Vagina (tissue), 2 donors: Measurements from ENCODE around the gene NINJ1. TPM values are rescaled to one million over a fixed set of nuclear protein-coding genes. Genes with fewer than 3 reads are reported as not detected.

Experiments
- DNase-seq, 2 donors: peaks; one replicate each; pipeline ENCODE4 v3.0.0-alpha.2; 2017; ENCODE audit errors: extremely low spot score in 2 of 2
- H3K27ac ChIP-seq: fragments of 200-600 bp; sonication (generic); one replicate; pipeline ENCODE4 v1.5.1; 2019
- H3K27me3 ChIP-seq: fragments of 200-600 bp; sonication (generic); one replicate; pipeline ENCODE4 v1.5.1; 2019
- H3K36me3 ChIP-seq, 2 donors: fragments of 200-600 bp; sonication (generic); one replicate each; pipeline ENCODE4 v1.5.1; 2017 to 2019
- H3K4me1 ChIP-seq: fragments of 200-600 bp; sonication (generic); one replicate; pipeline ENCODE4 v1.5.1; 2019
- H3K4me3 ChIP-seq, 2 donors: fragments of 200-600 bp; sonication (generic); 1 replicate in 1 of 2; 2 replicates in 1 of 2; pipeline ENCODE4 v1.5.1; 2016 to 2019
- H3K9me3 ChIP-seq: fragments of 200-600 bp; sonication (generic); one replicate; pipeline ENCODE4 v1.5.1; 2019
- CTCF ChIP-seq, 3 experiments: fragments of 450-650 bp in 2 of 3; fragments of 200-600 bp in 1 of 3; sonication (generic) in 1 of 3; IDR thresholded peaks; one replicate each; pipeline ENCODE4 v1.5.1; 2017 to 2019; ENCODE audit warnings: antibody characterized with exemption in 3 of 3, mild to moderate bottlenecking in 2 of 3, moderate library complexity in 2 of 3
- POLR2A ChIP-seq, 2 donors: fragments of 450-650 bp; IDR thresholded peaks; one replicate each; pipeline ENCODE4 v1.6.1; 2017; ENCODE audit warnings: antibody characterized with exemption in 2 of 2, mild to moderate bottlenecking in 2 of 2, moderate library complexity in 2 of 2
- POLR2AphosphoS5 ChIP-seq, 2 donors: sonication (generic); formaldehyde crosslinking; IDR thresholded peaks; one replicate each; pipeline ENCODE4 v1.9.0; 2017; ENCODE audit warnings: antibody characterized with exemption in 2 of 2, mild to moderate bottlenecking in 2 of 2, low read depth in 1 of 2; ENCODE audit not compliant: insufficient read depth in 1 of 2
- intact Hi-C: fragments of 100-400 bp; cut with DNase I; formaldehyde crosslinking; loops from one replicate; pipeline ENCODE4 v1.15.1; 2023
- total RNA-seq: library from RNA; depleted of rRNA; stranded (reverse); fragments of >200 nt; gene quantifications from one replicate; pipeline ENCODE4 v1.2.3, GENCODE V29; 2016

NINJ1 gene
- total RNA-seq, 1 donor from 2014 or later = 78.6 TPM

DNA sequence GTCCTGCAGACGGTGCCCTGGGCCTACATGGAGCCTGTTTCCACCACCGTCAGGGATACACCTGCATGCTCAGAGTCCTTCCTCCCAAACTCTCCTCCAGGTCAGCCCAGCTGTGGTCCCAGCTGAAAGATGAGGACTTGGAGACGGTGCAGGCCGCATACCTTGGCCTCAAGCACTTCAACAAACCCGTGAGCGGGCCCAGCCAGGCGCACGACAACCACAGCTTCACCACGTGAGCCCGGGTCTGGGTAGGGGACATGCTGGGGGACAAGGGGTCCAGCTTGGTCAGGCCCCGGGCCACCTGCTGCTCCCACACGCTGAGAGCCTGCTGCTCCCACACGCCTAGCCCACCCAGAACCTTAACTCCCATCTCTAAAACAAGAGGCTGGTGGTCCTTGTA is 54.7 kb downstream of the NINJ1 start:
- no peak for DNase-seq
- Histone ChIP-seq H3K9me3 (no peaks in the 10 kb centered on the region), H3K36me3 (no peaks in the 10 kb centered on the region), H3K4me3 (no peak overlapping the region), H3K27ac (no peak overlapping the region), H3K4me1 (no peaks in the 10 kb centered on the region), H3K27me3 (no peaks in the 10 kb centered on the region)
- intact Hi-C loops = no loop called here
- TF ChIP-seq POLR2A (IDR thresholded peaks at IDR 0.05) = no peak
- no peak for TF ChIP-seq POLR2AphosphoS5 (IDR thresholded peaks at IDR 0.05; ENCODE audit: insufficient read depth in 1 of 2, low read depth in 1 of 2)
- TF ChIP-seq CTCF (IDR thresholded peaks at IDR 0.05) = no peak

- Histone ChIP-seq H3K36me3 (no peaks in the 10 kb centered on the region), H3K9me3 (no peaks in the 10 kb centered on the region), H3K4me3 (no peak overlapping the region), H3K27me3 (no peaks in the 10 kb centered on the region), H3K27ac (no peak overlapping the region), H3K4me1 (peaks cover 3% of the 10 kb centered on the region)
- no peak for DNase-seq
- intact Hi-C loops = no loop called here
- TF ChIP-seq POLR2A (IDR thresholded peaks at IDR 0.05) (no peak), POLR2AphosphoS5 (IDR thresholded peaks at IDR 0.05; ENCODE audit: insufficient read depth in 1 of 2, low read depth in 1 of 2) (no peak), CTCF (IDR thresholded peaks at IDR 0.05) (no peak)
Measured at GRCh38 chr9:93077811-93078210, 56.2 kb downstream of the NINJ1 start.

GRCh38 chr9:93077367-93077766 is 56.7 kb downstream of the NINJ1 start:
- no peak overlapping the region for H3K4me3 ChIP-seq
- DNase-seq = no peak
- TF ChIP-seq CTCF (IDR thresholded peaks at IDR 0.05) (no peak), POLR2A (IDR thresholded peaks at IDR 0.05) (no peak), POLR2AphosphoS5 (IDR thresholded peaks at IDR 0.05; ENCODE audit: insufficient read depth in 1 of 2, low read depth in 1 of 2) (no peak)
- H3K36me3 ChIP-seq = no peaks in the 10 kb centered on the region
- no peak overlapping the region for H3K27ac ChIP-seq
- intact Hi-C loops = no loop called here
- no peaks in the 10 kb centered on the region for H3K9me3 ChIP-seq
- H3K27me3 ChIP-seq = no peaks in the 10 kb centered on the region
- peaks cover 7% of the 10 kb centered on the region for H3K4me1 ChIP-seq

DNA sequence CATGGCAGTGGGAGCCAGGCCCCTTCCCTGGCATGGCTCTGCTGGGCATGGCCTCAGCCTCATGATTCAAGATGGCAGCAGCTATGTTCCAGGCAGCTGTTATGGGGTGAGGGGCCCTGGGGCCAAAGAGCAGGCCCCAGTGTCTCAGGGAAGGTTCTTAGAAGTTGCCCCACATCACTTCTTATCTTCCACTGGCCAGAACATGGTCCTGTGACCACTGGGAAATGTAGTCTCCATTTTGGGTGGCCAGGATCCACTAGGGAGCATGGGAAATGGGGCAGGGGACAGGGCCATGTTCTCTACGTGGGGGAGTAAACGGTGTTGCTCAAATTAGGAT is 57.3 kb downstream of the NINJ1 start:
- no peak for TF ChIP-seq CTCF (IDR thresholded peaks at IDR 0.05)
- TF ChIP-seq POLR2AphosphoS5 (IDR thresholded peaks at IDR 0.05; ENCODE audit: insufficient read depth in 1 of 2, low read depth in 1 of 2) = no peak
- TF ChIP-seq POLR2A (IDR thresholded peaks at IDR 0.05) = no peak
- Histone ChIP-seq H3K4me1 (peaks cover 13% of the 10 kb centered on the region), H3K27me3 (no peaks in the 10 kb centered on the region), H3K9me3 (no peaks in the 10 kb centered on the region), H3K4me3 (no peak overlapping the region), H3K36me3 (no peaks in the 10 kb centered on the region), H3K27ac (no peak overlapping the region)
- intact Hi-C loops = no loop called here
- no peak for DNase-seq

- H3K27ac ChIP-seq = no peak overlapping the region
- intact Hi-C loops = no loop called here
- no peak for DNase-seq
- no peak overlapping the region for H3K4me3 ChIP-seq
- no peaks in the 10 kb centered on the region for H3K9me3 ChIP-seq
- H3K27me3 ChIP-seq = no peaks in the 10 kb centered on the region
- TF ChIP-seq CTCF (IDR thresholded peaks at IDR 0.05) (no peak), POLR2AphosphoS5 (IDR thresholded peaks at IDR 0.05; ENCODE audit: insufficient read depth in 1 of 2, low read depth in 1 of 2) (no peak), POLR2A (IDR thresholded peaks at IDR 0.05) (no peak)
- H3K4me1 ChIP-seq = peaks cover 15% of the 10 kb centered on the region
- H3K36me3 ChIP-seq = no peaks in the 10 kb centered on the region
Measured at GRCh38 chr9:93076101-93076791, 57.8 kb downstream of the NINJ1 start.
